Activated T-cell treated with anti-CD3 and anti-CD28 coated beads, Interleukin-2, amount 50 U/mL, for 1 hour (primary cell): Measurements from ENCODE around the gene TRPM1.

Experiments
- DNase-seq: peaks from one replicate; pipeline ENCODE4 v3.0.0-alpha.2; 2020

Gene TRPM1

DNA sequence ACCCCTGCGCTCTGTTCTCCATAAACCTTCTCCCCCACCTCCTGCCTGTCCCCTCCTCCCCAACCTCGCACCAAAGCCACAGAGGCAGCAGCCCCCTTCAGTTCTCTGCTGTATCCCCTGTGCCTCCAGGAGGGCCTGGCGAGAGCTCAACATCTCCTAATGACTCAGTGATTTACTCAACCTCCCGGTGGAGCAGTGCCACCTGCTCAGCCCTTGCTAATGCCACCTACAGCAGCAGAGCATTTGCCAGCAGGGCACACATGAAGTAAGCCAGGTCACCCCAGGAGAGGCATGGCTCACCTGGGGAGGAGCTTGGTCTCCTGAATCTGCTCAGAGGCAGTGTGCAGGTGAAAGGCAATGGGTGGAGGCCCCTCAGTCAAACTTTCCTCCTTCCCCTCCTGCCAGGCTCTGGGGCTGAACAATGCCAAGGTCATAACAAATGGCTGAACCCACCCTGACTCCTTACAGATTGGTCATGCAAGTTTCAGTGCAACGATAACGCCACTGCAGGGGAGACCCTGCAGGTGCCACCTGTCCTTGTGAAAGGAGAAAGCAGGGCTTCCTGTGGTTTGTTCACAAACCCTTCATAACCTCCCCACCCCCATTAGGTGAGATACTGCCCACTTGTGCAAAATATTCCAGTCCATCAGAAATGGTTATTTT lies 19.8 kb downstream of the TRPM1 start:
- DNase-seq, result no peak

DNA sequence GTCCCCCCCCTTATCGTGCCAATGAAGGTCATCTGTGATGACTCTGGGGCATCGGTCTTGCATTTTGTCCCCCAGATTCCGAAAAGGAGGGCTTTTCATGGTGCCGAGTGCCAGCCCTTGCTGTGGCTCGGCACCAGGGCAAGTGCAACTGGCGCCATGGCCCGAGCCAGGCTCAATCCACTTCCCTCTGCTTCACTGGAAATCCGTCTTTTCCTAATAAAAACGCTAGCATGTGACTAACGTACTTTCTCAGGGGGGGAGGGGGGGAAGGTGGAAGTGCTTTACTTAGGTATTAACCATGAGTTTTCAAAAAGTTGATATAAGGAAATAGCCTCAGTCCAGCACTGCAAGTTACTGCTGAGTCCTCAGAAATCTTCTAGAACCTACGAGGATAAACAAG lies 20.5 kb downstream of the TRPM1 start:
- no peak for DNase-seq

DNA sequence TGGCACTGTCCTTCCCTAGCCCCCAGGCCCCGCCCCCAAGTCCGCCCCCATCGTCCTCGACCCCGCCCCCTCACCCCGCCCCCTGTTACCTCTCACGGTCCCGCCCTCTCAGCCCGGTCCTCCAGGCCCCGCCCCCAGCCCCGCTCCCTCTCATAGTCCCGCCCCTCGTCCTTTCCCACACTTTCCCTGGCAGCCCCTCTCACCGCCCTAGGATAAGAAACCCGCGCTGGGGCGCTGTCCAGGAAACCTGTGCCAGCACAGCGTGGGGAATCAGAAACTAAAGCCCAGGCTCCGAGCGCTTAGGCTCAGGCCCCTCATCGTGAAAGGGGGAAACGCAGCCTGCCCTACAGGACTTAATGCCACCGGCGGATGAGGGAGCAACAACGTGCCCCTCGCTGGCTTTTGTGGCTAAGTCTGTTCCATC lies 20.9 kb downstream of the TRPM1 start:
- peak; percentile 28 for DNase-seq

- DNase-seq, result no peak
Observed at GRCh38 chr15:31079519-31079918, 22.0 kb downstream of the TRPM1 start.

DNA sequence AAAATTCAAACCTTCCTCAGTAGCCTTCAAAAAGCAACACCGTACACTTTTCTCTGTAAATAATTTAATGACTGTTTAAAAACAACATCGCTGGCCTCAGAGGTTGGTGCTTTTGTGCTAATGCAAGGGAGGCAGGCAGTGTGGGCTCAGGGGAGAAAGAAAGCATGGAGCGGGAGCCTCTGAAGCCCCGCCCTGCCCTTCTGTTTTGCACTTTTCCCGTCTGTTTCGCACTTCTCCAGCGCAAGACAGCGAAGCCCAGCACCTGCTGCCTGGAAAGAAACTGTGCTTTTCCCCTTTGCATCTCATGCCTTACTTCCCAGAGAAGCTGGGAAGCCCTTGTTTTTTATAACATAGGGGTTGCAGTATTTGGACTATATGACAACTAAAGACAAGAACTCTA lies 23.1 kb downstream of the TRPM1 start:
- no peak for DNase-seq

DNA sequence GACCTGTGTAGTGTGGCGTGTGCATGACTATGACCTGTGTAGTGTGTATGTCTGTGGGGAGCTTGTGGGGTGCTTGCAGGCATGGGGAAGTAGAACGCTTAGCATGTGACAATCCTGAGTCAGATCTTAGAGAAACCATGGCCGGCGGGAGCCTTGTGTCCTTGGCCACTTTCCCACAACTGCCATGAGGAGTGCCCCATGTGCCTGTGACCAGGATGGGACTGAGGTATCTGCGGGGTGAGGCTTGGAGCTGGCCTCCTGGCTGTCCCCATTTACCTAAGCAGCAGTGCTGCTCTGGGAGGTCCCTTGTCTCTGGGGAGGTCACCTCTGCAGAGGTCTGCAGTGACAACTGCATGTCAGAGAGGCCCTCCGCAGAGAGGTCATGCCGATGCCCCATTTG lies 23.6 kb downstream of the TRPM1 start:
- DNase-seq, result no peak

GRCh38 chr15:31077181-31077580 lies 24.3 kb downstream of the TRPM1 start:
- no peak for DNase-seq

DNA sequence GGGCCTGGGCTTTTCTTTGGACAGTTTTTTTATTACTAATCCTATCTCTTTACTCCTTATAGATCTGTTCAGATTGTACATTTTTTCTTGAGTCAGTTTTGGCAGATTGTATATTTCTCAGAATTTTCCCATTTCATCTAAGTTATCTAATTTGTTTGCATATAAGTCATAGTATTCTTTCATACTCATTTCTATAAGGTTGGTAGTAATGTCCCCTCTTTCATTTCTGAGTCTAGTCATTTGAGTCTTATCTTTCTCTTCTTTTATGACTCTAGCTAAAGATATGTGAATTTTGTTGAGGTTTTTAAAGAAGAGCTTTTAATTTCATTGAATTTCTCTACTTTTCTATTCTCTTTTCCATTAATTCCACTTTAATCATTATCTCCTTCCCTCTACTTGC lies 27.2 kb downstream of the TRPM1 start:
- DNase-seq, result no peak

DNA sequence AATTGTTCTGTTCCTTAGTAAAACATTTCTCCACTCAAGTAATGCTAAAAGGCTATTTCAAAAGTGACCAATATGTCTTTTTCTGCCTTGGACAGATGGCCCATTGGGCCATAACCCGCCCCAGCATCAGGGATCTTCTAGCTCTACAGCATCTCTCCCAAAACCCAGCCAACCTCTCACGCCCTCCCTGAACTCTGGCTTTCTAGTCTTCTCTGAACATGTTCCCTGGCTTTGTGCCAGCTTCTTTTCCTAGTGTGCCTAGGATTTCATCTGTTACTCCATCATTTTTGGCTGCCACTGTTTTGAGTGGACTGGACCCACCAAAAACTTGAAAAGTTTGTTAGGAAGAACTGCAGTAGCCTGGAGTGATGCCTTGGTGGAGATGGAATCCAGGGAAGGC lies 30.7 kb downstream of the TRPM1 start:
- DNase-seq, result no peak

DNA sequence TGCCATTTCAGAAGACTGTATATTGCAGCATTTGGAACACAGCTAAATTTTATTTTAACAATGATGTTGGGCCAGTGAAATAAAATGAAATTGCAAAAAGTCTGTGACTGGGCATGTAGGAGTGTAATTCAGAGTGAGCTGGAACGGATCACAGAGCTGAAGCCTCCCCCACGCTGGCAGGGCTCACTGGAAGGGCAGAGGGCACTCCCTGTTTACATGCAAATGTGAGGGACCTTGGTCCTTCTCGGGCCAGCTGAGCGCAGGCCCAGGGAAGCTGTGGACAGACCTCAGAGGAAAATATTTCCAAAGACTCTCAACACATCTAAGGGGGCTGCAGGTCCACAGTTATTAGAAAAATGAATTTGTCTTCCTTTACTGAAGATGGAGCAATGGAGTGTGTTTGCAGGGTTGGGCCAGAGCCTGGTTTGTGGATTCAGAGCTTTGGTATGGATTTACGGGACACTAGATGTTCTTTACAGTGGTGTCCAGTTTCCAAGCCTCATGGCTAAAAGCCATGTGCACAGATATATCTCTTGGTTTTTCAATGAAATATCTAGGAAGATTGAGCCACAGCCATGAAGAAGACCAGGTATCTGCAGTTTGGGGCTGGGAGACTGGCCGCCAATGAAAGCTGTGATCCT lies 32.0 kb downstream of the TRPM1 start:
- no peak for DNase-seq

DNA sequence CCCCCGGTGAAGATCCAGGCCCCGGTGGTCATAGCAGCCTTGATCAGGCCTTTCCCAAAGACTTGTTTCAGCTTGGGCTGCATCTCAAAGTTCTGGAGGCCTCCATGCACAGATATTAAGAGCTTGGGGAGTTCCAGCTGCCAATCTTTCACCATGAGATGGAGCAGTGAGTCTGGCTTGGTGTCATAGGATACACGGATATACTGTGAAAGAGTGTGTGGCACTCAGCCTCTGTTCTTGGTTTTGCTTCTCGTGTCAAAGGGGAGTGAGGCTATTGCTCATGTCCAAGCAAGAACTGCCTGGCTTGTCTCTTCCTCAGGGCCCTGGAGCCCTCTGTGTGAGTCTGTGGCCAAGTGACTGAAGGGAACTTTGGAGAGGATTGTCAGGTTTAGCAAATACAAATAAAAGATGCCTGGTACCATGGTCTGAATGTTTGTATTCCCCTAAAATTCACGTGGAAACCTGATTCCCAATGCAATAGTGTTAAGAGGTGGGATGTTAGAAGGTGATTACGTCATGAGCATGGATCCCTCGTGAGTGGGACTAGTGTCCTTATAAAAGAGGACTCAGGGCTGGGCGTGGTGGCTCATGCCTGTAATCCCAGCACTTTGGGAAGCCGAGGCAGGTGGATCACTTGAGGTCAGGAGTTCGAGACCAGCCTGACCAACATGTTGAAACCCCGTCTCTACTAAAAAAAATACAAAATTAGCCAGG lies 33.5 kb downstream of the TRPM1 start:
- no peak for DNase-seq

GRCh38 chr15:31065824-31066223 lies 35.7 kb downstream of the TRPM1 start:
- no peak for DNase-seq

DNA sequence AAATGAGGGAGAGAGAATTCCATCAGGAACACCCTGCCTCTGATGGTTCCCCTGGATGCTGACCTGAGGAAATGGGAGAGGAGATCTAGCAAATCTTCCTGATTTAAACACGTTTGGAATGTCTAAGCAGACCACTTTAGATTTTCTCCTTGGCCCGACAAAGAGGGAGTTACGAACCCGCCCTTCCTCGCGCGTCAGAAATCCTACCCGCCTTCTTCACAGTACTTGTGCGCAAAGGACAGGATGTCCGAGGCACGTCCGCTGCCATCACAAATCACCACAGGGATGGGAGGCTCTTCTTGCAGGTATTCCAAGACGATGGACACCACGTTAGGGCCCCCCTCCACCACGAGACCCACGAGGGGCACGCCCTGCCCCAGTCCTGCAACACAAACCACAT lies 38.6 kb downstream of the TRPM1 start:
- DNase-seq, result no peak

DNA sequence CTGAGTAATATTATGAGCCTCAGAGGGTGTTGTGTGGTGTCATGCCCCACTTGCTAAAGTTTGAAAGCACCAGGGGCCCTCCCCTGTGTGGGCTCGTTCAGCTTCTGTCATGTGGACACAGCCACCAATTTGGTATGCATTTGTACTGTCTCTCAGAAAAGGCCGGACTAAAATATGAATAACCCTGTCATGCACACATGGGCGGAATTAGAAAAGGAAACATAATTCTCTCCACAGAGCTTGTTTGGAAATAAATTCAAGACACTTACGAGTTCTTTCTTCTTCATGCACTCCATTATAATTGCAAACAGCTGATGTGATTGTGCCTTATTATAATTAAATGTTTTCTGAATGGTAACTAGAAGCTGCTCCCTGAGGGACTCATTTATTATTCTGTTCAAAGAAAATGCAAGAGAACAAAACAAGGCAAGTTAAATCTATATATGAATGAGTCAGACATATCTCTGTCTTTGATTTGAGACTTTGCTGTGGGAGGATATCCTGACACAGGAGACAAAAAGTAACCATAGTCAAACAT lies 39.1 kb downstream of the TRPM1 start:
- DNase-seq, result no peak

DNA sequence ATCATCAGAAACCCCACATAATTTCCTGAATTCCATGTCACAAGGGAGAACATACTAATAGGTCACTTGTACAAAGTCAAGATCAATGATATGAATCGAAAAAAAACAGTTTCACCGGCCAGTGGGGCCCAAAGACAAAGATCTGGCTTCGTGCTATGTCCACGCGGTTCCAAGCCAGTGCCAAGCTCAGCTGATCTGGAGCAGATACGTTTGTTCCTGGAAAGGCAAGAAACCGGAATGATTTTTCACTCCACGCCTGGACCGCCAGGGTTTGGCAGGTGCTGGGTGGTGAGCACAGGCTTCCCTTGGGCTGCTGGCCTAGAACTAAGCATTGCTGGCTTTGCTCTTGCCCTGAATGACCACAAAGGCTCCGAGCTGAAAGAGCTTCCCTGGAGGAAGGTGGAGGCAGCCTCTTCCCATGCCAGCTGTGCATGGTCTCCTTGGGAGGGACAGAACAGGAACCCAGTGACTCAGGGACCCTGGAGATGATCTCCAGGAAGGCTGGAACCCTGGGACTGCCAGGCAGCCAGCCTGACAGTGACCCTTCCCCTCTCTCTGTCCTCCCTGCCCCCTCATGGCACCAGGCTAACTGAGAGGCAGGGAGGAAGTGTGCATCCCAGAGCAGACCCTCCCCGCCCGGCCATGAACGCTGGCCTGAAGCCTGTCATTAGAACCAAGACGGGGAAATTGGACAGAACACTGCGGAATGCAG lies 40.9 kb downstream of the TRPM1 start:
- DNase-seq, result no peak

DNA sequence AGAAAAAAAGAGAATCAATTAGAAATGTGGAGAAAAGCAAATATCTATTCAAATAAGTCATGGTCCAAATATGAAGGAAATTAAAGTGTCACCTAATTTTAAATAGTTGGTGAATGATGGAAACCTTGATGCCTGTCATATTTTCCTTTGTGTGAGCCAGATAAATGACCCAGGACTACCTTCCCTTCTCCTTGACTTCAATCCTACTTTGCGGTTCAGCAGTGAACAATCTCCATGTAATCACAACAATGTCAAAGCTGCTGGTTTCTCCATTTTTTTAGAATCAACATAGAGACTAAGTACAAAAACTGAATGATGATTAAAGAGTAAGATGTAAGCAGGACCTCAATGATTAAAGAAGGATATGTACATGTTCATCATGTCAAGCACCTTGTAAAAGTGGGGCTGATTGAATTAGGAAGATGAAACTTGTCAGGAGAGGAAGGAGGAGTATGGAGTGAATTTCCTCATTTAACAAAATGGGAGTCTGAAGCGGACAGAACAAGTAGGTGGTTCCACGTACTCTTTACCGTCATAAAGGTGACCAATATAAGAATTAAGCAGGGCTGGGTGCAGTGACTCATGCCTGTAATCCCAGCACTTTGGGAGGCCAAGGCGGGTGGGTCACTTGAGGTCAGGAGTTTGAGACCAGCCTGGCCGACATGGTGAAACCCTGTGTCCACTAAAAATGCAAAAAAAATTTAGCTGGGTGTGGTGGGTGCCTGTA lies 43.1 kb downstream of the TRPM1 start:
- DNase-seq, result no peak

DNA sequence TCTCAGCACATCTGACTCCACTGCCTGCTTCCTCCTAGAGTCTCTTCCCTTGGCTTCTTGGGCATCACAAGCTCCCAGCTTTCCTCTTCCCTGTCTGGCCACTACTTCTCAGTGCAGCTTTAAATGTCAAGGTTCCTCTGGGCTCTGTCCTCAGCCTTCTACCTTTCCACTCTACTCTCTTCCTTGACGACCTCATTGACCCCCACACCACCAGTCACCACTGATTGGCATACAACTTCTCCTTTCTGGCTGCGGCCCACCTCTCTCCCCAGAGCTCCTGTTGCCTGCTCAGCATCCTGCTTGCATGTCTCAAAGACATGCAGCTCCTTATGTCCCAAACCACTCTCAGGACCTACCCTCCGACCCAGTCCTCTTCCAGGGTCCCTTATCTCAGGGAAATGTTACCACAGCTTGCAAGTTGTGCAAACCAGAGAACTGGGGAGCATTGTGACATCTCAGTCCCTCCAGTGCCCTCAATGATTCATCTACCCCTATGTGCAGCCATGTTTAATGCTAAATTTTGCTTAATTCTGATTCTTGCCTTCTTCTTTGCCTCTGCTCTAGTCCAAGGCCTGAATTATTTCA lies 49.9 kb downstream of the TRPM1 start:
- no peak for DNase-seq

GRCh38 chr15:31050953-31051352 lies 50.6 kb downstream of the TRPM1 start:
- no peak for DNase-seq

DNA sequence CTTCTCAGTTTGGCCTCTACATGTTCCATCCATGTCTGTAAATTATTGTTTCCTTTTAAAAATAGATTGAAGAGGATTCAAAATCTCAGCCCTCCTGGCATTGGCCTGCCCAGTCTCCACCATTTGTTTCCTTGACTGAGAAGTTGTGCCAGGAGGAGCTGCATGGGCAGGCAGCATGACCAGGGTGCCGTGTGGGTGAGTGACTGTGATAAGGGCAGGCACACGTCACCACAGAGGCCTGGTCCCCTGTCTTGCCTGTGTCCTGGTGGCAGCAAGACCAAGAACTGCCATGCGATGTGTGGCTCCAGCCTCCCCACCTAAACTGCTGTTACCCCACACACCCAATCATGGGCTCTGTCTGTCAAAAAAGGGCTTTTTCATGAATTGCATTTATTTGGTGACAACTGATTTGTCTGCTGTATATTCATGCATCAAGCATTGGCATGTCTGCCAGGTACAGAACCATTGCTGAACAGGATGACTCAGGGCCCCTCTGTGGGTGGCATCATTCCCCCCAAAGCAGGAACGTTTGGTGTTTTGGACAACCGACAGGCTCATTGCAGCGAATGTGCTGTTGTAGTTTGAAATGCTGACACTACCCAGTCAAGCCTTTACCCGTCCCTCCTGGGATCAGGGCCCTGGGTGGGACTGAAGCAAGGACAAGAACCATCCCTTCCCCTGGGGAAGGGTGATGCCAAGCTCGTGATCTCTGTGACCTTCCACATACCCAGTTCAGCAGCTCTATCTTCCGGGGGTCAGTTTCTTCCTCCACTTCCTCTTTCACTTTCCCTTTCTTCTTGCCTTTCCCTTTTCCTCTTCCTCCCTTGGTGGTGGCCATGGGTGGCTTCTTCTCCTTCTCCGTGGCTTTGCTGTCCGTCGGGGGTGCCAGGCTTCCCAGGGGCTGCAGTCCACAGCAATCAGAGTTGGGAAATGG lies 51.6 kb downstream of the TRPM1 start:
- no peak for DNase-seq

GRCh38 chr15:31049111-31049510 lies 52.4 kb downstream of the TRPM1 start:
- no peak for DNase-seq

GRCh38 chr15:31047437-31047836 lies 54.1 kb downstream of the TRPM1 start:
- DNase-seq, result no peak
